Heart left ventricle (tissue), 13 donors: Measurements from ENCODE around the gene MEIS2.

Experiments
- CTCF ChIP-seq, 12 donors: fragments of 200-600 bp; sonication (generic) in 4 of 12; IDR thresholded peaks; one replicate each; pipeline versions ENCODE4 v1.5.0 to v1.8.0; 2018 to 2022; ENCODE audit warnings: antibody characterized with exemption in 12 of 12, mild to moderate bottlenecking in 5 of 12
- POLR2A ChIP-seq, 2 donors: fragments of 450-650 bp; IDR thresholded peaks; one replicate each; pipeline ENCODE4 v1.6.1; 2017; ENCODE audit warnings: antibody characterized with exemption in 2 of 2, mild to moderate bottlenecking in 2 of 2, moderate library complexity in 2 of 2
- donor health status: ischemic (EF 13 %, LVEDD 7.1; RV severe dilation, severe dysfunction).
- donor health status: DM: no; HTN: yes; CAD: no.
- donor health status: DM: no; HTN: no; CAD: no.
- donor health status: ischemic (EF 25% LVEDD 6.9; RV normal size, moderate dysfunction).
- donor health status: ischemic (EF 25% LVEDD 5.7; RV mildly dilated, moderate dysfunction).
- donor health status: ischemic (EF 35%, LVEDD 5.7; RV mildly dilated, moderate dysfunction).
- donor health status: nonischemic (EF 11% LVEDD 7.7; RV severe dilation, severe dysfunction).
- donor health status: DM: yes; HTN: yes; CAD: no.
- donor health status: PGD.
- donor health status: ischemic (EF 29% LVEDD 5.4; RV normal size, mild dysfunction).
- donor health status: nonischemic (EF 23%, LVEDD 6.1; RV moderate dilation, normal function).

GRCh38 chr15:37059086-37059485 lies 41.3 kb downstream of the MEIS2 start:
- TF ChIP-seq POLR2A (IDR thresholded peaks at IDR 0.05) = no peak
- no peak for TF ChIP-seq CTCF (IDR thresholded peaks at IDR 0.05)
